Gastrocnemius medialis (tissue), 4 donors: ENCODE results near the gene CSPG4. TPM values are rescaled to one million over a fixed set of nuclear protein-coding genes. Genes with fewer than 3 reads are reported as not detected.
"Not testable (repeated sequence)": the region's sequence is repeated elsewhere in the genome, so short reads cannot be mapped to it uniquely, and the experiment has no call there.

Experiments used
- ATAC-seq, 2 donors: fragments of 150-250 bp; one replicate each; pipeline ENCODE4 v1.9.1; 2016
- DNase-seq, 2 donors: peaks; one replicate each; pipeline ENCODE4 v3.0.0-alpha.2; 2019
- H3K27ac ChIP-seq, 4 donors: fragments of 200-600 bp; sonication (generic); 1 replicate in 1 of 4; 2 replicates in 3 of 4; pipeline ENCODE4 v1.5.1; 2016 to 2018; ENCODE audit warnings: mild to moderate bottlenecking in 2 of 4, moderate library complexity in 1 of 4
- H3K27me3 ChIP-seq, 3 donors: fragments of 200-600 bp; sonication (generic) in 2 of 3; 1 replicate in 1 of 3; 2 replicates in 2 of 3; pipeline versions ENCODE4 v1.5.1 to v1.6.0; 2016 to 2019; ENCODE audit warnings: mild to moderate bottlenecking in 1 of 3, moderate library complexity in 1 of 3
- H3K36me3 ChIP-seq, 2 donors: fragments of 200-600 bp; sonication (generic) in 1 of 2; one replicate each; pipeline ENCODE4 v1.5.1; 2017 to 2018
- H3K4me1 ChIP-seq, 2 donors: fragments of 200-600 bp; sonication (generic) in 1 of 2; one replicate each; pipeline ENCODE4 v1.5.1; 2016 to 2017; ENCODE audit warnings: mild to moderate bottlenecking in 2 of 2
- H3K4me3 ChIP-seq, 4 donors: fragments of 200-600 bp; sonication (generic) in 3 of 4; 1 replicate in 1 of 4; 2 replicates in 3 of 4; pipeline ENCODE4 v1.5.1; 2016 to 2019; ENCODE audit warnings: mild to moderate bottlenecking in 2 of 4
- H3K9me3 ChIP-seq, 3 donors: fragments of 200-600 bp; sonication (generic) in 2 of 3; 1 replicate in 1 of 3; 2 replicates in 2 of 3; pipeline ENCODE4 v1.5.1; 2016 to 2019
- POLR2A ChIP-seq, 2 donors: fragments of 450-650 bp; IDR thresholded peaks; one replicate each; pipeline ENCODE4 v1.6.1; 2017; ENCODE audit warnings: antibody characterized with exemption in 2 of 2, mild to moderate bottlenecking in 2 of 2, moderate library complexity in 2 of 2
- in situ Hi-C, 4 donors: fragments of 200-750 bp; cut with MboI; loops; one replicate each; pipeline versions ENCODE4 v1.15.0 to v1.8.0; 2017; ENCODE audit warnings: low sequenced_read_pairs in 4 of 4
- intact Hi-C: fragments of 100-400 bp; cut with DNase I; formaldehyde crosslinking; loops from one replicate; pipeline ENCODE4 v1.15.1; 2023; ENCODE audit warnings: low total_unique reads
- total RNA-seq, 4 donors: library from RNA; depleted of rRNA; stranded (reverse); fragments of >200 nt; gene quantifications; one replicate each; pipeline versions ENCODE4 v1.1.0 to v1.2.3, GENCODE V29; 2016
- TF ChIP-seq, protein P1 (sequence below), 5 experiments: fragments of 450-650 bp in 3 of 5; fragments of 200-600 bp in 2 of 5; sonication (generic) in 2 of 5; IDR thresholded peaks in 4 of 5; conservative IDR thresholded peaks in 1 of 5; 1 replicate in 4 of 5; 2 replicates in 1 of 5; pipeline ENCODE4 v1.5.1; 2016 to 2019; ENCODE audit warnings: antibody characterized with exemption in 5 of 5, mild to moderate bottlenecking in 3 of 5, moderate library complexity in 3 of 5

The CSPG4 gene
- total RNA-seq, 4 donors from 2014 or later, result 38.2 to 145 (median 88.5) TPM

GRCh38 chr15:75736256-75736655 is 23.6 kb upstream of the CSPG4 start:
- H3K27me3 ChIP-seq, result no peaks in the 10 kb centered on the region
- no peak for TF ChIP-seq POLR2A (IDR thresholded peaks at IDR 0.05)
- TF ChIP-seq, protein P1, sequence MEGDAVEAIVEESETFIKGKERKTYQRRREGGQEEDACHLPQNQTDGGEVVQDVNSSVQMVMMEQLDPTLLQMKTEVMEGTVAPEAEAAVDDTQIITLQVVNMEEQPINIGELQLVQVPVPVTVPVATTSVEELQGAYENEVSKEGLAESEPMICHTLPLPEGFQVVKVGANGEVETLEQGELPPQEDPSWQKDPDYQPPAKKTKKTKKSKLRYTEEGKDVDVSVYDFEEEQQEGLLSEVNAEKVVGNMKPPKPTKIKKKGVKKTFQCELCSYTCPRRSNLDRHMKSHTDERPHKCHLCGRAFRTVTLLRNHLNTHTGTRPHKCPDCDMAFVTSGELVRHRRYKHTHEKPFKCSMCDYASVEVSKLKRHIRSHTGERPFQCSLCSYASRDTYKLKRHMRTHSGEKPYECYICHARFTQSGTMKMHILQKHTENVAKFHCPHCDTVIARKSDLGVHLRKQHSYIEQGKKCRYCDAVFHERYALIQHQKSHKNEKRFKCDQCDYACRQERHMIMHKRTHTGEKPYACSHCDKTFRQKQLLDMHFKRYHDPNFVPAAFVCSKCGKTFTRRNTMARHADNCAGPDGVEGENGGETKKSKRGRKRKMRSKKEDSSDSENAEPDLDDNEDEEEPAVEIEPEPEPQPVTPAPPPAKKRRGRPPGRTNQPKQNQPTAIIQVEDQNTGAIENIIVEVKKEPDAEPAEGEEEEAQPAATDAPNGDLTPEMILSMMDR (IDR thresholded peaks at IDR 0.05 in 4 of 5, conservative IDR thresholded peaks at IDR 0.05 in 1 of 5), result no peak
- H3K27ac ChIP-seq, result no peak overlapping the region
- intact Hi-C loops (loop anchor here (5.0 to 10.0 kb wide), 2 partner anchors 44 to 101 kb away; no protein-coding TSS in a partner anchor), in situ Hi-C loops (loop anchor here in 2 of 4 donors (10.0 kb wide), 1 partner anchor 51 kb away; no protein-coding TSS in a partner anchor)
- ATAC-seq (no peak), DNase-seq (no peak)
- peaks cover 0 to 11% of the 10 kb centered on the region in 2 donors for H3K4me1 ChIP-seq
- no peaks in the 10 kb centered on the region for H3K9me3 ChIP-seq
- no peak overlapping the region for H3K4me3 ChIP-seq
- H3K36me3 ChIP-seq, result no peaks in the 10 kb centered on the region

DNA sequence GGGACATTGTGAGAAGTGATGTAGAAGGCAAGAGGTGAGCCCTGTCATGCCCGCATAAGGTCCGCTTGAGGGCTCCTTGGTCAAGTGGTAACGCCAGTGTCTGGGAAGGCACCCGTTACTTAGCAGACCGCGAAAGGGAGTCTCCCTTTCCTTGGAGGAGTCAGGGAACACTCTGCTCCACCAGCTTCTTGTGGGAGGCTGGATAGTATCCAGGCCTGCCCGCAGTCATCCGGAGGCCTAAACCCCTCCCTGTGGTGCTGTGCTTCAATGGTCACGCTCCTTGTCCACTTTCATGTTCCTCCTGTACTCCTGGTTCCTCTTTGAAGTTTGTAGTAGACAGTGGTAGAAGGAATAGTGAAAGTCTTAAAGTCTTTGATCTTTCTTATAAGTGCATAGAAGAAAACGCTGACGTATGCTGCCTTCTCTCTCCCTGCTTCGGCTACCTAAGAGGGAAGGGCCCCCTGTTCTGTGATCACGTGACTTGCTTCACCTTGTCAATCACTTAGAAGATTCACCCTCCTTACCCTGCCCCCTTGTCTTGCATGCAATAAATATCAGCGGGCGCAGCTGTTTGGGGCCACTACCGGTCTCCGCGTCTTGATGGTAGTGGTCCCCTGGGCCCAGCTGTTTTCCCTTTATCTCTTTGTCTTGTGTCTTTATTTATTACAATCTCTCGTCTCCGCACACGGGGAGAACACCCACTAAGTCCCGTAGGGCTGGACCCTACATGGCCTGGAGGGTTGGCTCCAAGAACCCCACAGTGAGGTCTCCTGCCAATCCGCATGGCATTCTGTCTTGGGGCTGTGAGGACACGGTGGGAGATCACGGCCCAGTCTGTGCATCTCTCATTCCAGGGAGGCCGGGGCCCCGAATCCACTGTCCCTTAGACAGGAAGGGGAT is 22.5 kb upstream of the CSPG4 start:
- not testable (repeated sequence) for H3K36me3 ChIP-seq, DNase-seq, ATAC-seq, H3K27me3 ChIP-seq, H3K27ac ChIP-seq, H3K9me3 ChIP-seq, H3K4me3 ChIP-seq
- intact Hi-C loops (loop anchor here (5.0 to 10.0 kb wide), 2 partner anchors 43 to 100 kb away; no protein-coding TSS in a partner anchor), in situ Hi-C loops (loop anchor here in 2 of 4 donors (10.0 kb wide), 1 partner anchor 50 kb away; no protein-coding TSS in a partner anchor)
- peaks cover 0 to 11% of the 10 kb centered on the region in 2 donors for H3K4me1 ChIP-seq

DNA sequence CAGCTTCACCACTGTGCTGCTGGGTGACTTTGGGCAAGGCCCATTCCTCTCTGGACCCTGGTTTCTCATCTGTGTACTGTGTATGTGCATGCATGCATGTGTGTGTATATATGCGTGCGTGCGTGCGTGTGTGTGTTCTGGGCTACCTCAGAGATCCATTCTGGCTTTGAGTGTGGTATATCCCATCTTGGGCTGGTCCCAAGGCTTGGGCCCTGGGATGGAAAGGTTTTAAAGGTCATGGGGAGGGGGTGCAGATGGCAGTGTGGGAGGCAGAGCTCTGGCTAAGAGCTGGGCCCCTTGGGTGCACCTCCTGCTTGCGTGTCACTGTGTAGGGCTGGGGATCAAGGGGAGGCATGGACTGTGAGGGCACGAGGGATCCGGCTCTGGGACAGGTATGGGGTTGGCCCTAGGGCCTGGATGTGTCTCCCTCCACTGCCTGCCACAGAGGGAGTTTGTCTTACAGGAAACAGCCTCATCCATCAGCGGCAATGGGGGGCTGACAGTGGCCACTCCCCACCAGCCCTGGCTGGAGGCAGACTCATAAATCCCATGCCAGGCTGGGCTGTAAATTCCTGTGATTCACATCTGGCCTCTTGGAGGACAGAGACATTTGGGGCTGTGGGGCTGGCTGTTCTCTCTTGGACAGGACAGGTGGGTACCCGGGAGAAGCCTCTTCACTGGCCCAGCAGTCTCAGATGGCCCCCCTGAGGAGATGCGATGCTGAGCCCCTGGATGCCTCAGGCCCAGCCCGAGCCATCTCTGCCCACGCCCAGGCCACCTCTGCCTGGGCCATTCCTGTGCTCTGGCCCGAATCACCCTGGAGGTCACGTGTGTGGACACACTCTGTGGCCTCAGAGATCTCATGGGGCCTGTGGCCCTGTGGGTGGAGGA is 21.4 kb upstream of the CSPG4 start:
- H3K27me3 ChIP-seq, result no peaks in the 10 kb centered on the region
- in situ Hi-C loops, result loop anchor here in 2 of 4 donors (10.0 kb wide), 1 partner anchor 49 kb away; no protein-coding TSS in a partner anchor
- no peak overlapping the region for H3K27ac ChIP-seq
- H3K9me3 ChIP-seq, result no peaks in the 10 kb centered on the region
- H3K4me3 ChIP-seq, result no peak overlapping the region
- intact Hi-C loops, result loop anchor here (10.0 kb wide), 1 partner anchor 99 kb away; no protein-coding TSS in a partner anchor
- ATAC-seq, result no peak
- no peak for DNase-seq
- peaks cover 0 to 8% of the 10 kb centered on the region in 2 donors for H3K4me1 ChIP-seq
- H3K36me3 ChIP-seq, result no peaks in the 10 kb centered on the region
- TF ChIP-seq POLR2A (IDR thresholded peaks at IDR 0.05), result no peak
- TF ChIP-seq, protein P1 (IDR thresholded peaks at IDR 0.05 in 4 of 5, conservative IDR thresholded peaks at IDR 0.05 in 1 of 5), result no peak

GRCh38 chr15:75732809-75733451 is 20.3 kb upstream of the CSPG4 start:
- intact Hi-C loops (loop anchor here (10.0 kb wide), 1 partner anchor 98 kb away; no protein-coding TSS in a partner anchor), in situ Hi-C loops (loop anchor here in 2 of 4 donors (10.0 kb wide), 1 partner anchor 48 kb away; no protein-coding TSS in a partner anchor)
- Histone ChIP-seq H3K4me3 (no peak overlapping the region), H3K27ac (no peak overlapping the region), H3K27me3 (no peaks in the 10 kb centered on the region), H3K9me3 (no peaks in the 10 kb centered on the region), H3K36me3 (no peaks in the 10 kb centered on the region), H3K4me1 (no peaks in the 10 kb centered on the region)
- TF ChIP-seq POLR2A (IDR thresholded peaks at IDR 0.05), result no peak
- TF ChIP-seq, protein P1 (IDR thresholded peaks at IDR 0.05 in 4 of 5, conservative IDR thresholded peaks at IDR 0.05 in 1 of 5), result peak; percentile 85 to 94 (median 89)
- peak; percentile 34 to 61 for DNase-seq
- ATAC-seq, result peak; percentile 69 to 83
